Motor neuron (in vitro differentiated cells): ENCODE data around the gene ARF3. TPM values are rescaled to one million over a fixed set of nuclear protein-coding genes. Genes with fewer than 3 reads are reported as not detected.

Experiments
- ATAC-seq, 8 experiments: fragments of 200-7000 bp; cut with Tn5 transposase; replicated peaks in 6 of 8; 2 replicates each; pipeline ENCODE4 v1.8.0; 2021; ENCODE audit warnings: mild to moderate bottlenecking in 8 of 8, moderate library complexity in 8 of 8
- H3K27ac ChIP-seq, 2 donors: fragments of 250-450 bp; sonication (Bioruptor Pico); 2 replicates each; pipeline ENCODE4 v1.9.0; 2021; ENCODE audit warnings: antibody characterized with exemption in 2 of 2, mild to moderate bottlenecking in 2 of 2, moderate library complexity in 1 of 2
- H3K4me1 ChIP-seq, 2 donors: fragments of 250-450 bp; sonication (Bioruptor Pico); replicated peaks in 1 of 2; 2 replicates each; pipeline ENCODE4 v1.6.1; 2021; ENCODE audit warnings: antibody characterized with exemption in 2 of 2, mild to moderate bottlenecking in 2 of 2, moderate library complexity in 1 of 2
- H3K4me3 ChIP-seq, 5 donors: fragments of 250-450 bp; sonication (Bioruptor Pico); 2 replicates each; pipeline ENCODE4 v1.9.0; 2021; ENCODE audit warnings: antibody characterized with exemption in 5 of 5, mild to moderate bottlenecking in 5 of 5, moderate library complexity in 4 of 5
- WGBS, 10 experiments: fragments of 450-650 bp; shearing (Covaris generic); methylation state at CpG; one replicate each; pipeline ENCODE4 v1.0.0; 2022; 5-methylcytosine and 5-hydroxymethylcytosine counted together
- in situ Hi-C, 9 experiments: fragments of 400-800 bp; cut with MboI; loops; one replicate each; pipeline ENCODE4 v1.15.0; 2021; ENCODE audit warnings: low sequenced_read_pairs in 9 of 9, low pct_unique_long_range_greater_than_20kb in 2 of 9; ENCODE audit not compliant: unreplicated experiment in 9 of 9
- total RNA-seq, 8 experiments: library from RNA; unstranded; fragments of 300-600 nt; gene quantifications; 2 replicates each; pipeline versions ENCODE4 v1.2.3 to v1.2.4, GENCODE V29; 2022

Gene ARF3
- total RNA-seq, 8 experiments from 2014 or later: 48.8 to 124 (median 74.2) TPM

DNA sequence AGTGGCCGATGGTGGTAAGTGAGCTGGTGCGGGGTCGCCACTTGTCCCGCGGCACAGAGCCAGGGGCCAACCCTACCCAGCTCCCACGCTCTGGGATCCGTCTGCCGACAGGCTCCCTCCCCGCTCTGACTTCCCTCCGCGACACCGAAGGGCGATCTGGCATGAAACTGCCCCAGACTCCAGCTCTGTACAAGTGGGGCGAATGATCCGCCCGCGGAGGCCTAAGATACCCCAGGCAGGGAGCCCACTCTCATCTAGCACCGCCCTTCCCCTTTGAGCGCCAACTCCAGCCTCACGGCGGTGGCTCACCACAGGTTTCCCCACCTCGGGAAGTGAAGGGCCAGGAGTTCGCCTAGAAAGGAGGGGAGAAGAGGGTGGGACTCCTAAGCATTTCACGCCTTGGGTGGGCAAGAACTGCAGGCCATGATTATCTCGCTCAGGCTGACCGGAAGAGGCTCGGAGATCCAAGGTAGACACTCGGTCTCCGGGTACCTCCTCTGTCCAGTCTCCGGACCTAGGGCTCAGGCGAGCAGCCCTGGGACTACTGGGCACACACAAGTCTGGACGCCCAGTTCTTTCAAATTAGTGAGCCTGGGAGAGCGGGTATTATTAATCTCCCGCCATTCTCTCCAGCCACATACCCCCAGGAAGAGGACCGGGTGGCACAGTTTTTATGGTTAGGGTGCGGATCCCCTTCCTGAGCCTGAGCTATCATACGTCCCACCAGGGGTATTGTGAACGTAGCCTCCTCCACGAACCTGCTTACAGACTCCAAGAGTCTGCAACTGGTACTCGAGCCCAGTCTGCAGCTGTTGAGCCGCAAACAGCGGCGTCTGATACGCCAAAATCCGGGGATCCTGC, 21.7 kb upstream of the ARF3 start:
- no peak for ATAC-seq
- in situ Hi-C loops: no loop called here
- 0 to 20% (median 9%) methylated on average over 1 to 13 of the region's 45 CpGs; no CpG with 5 or more reads in 3 of the 10 experiments for WGBS, 10 experiments
- Histone ChIP-seq H3K4me1 (peaks cover 4 to 16% of the 10 kb centered on the region in 2 donors), H3K4me3 (peak overlapping the region in 1 of 5 donors; percentile 13), H3K27ac (no peak overlapping the region)

DNA sequence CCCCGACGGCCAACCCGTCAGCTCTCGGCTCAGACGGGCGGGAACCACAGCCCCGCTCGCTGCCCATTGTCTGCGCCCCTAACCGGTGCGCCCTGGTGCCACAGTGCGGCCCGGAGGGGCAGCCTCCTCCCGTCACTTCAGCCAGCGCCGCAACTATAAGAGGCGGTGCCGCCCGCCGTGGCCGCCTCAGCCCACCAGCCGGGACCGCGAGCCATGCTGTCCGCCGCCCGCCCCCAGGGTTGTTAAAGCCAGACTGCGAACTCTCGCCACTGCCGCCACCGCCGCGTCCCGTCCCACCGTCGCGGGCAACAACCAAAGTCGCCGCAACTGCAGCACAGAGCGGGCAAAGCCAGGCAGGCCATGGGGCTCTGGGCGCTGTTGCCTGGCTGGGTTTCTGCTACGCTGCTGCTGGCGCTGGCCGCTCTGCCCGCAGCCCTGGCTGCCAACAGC, 21.0 kb upstream of the ARF3 start, which contains the start of gene WNT1:
Gene WNT1, plus strand, starts transcription at position 32 of the 450 bp plus-strand sequence. Its CDS starts 329 bp downstream, at position 361.
- H3K4me1 ChIP-seq: peaks cover 4 to 16% of the 10 kb centered on the region in 2 donors
- in situ Hi-C loops: no loop called here
- ATAC-seq: peak in 5 of 8 experiments; percentile 3 to 23 (median 16)
- no peak within 1 kb of the TSS for H3K27ac ChIP-seq
- H3K4me3 ChIP-seq: peak within 1 kb of the TSS in 1 of 5 donors; percentile 13
- WGBS, 10 experiments: 0 to 10% methylated on average over 2 to 3 of the region's 45 CpGs; no CpG with 5 or more reads in 8 of the 10 experiments

DNA sequence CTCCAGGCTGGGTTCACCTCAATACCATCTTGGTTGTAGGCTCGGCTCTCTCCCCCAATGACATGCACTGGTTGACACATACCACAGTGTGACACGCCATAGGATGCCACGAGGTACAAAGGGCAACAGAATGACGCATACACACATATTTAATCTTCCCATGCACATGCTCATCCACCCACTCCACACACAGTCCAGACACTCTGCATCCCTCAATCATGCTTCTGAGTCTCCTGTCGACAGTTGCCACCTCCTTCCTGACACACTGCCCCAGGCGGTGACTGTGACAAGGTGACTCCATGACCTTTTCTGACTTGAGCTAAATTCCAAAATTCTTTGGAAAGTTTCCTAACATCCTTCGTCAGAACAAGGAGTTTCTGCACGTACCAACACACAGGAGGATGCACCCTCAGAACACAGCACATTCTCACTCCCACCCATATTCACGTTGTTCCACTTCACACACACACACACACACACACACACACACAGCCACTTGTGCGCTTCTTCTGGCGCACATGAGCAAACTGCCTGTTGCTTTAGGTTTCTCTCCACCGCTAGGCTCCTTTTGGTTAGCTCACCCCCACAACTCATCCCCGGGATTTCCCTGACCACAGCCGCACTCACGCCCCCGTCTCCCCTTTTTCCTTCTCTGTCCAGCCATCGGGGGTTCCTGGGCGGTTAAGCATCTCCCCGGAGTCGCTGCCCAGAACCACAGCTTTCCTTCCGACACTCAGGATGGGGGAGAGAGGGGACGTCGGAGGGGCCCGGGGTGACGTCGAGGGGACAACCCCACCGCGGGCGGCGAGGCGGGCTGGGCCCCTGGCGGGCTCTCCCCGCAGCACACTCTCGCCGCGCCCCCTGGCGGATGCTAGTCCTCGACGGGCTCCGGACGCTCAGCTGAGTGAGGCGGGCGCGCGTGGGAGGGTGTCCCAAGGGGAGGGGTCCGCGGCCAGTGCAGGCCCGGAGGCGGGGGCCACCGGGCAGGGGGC, 20.3 kb upstream of the ARF3 start:
- Histone ChIP-seq H3K4me3 (no peak overlapping the region), H3K4me1 (peaks cover 4 to 16% of the 10 kb centered on the region in 2 donors), H3K27ac (no peak overlapping the region)
- in situ Hi-C loops: no loop called here
- WGBS, 10 experiments: 11 to 60% (median 34%) methylated on average over 1 to 16 of the region's 50 CpGs; no CpG with 5 or more reads in 1 of the 10 experiments
- ATAC-seq: peak in 6 of 8 experiments; percentile 12 to 70 (median 24)

DNA sequence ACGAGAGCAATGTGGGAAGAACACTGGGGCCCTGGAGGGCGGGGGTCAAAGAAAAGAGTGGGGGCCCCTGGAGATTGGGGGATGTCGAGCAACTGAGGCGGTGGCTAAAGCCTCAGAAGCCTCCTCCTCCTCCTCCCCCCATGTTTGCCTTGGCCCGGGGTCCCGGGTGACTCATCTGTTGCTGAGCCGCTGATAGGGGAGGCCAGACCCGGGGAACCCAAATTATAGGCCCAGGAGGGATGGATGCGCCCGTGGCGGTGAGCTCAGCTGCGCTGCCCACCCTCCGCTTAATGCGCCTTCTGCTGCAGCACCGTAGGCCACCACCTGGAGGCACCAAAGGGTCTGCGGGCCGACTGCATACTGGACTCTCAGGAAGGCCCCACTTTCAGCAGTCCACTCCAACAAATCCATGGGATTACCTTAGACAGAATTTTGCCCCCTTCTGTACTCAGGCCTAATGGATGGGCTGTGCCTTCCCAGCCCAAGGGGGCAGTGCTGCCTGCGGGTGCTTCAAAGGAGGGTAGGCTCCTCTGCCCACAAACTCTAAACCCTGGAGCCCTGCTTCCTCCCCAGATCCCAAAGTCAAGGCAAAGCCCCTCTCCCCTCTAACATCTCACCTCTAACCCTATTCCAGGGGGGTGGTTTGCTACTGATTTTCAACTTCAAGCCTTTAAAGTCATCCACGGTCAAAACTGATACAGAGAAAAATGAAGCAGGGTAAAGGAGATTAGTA, 16.8 kb upstream of the ARF3 start:
- peak in 4 of 8 experiments; percentile 2 to 38 (median 17) for ATAC-seq
- Histone ChIP-seq H3K4me1 (peaks cover 4 to 16% of the 10 kb centered on the region in 2 donors), H3K27ac (no peak overlapping the region), H3K4me3 (no peak overlapping the region)
- in situ Hi-C loops: no loop called here
- 0 to 80% (median 47%) methylated on average over 1 to 6 of the region's 19 CpGs for WGBS, 10 experiments

DNA sequence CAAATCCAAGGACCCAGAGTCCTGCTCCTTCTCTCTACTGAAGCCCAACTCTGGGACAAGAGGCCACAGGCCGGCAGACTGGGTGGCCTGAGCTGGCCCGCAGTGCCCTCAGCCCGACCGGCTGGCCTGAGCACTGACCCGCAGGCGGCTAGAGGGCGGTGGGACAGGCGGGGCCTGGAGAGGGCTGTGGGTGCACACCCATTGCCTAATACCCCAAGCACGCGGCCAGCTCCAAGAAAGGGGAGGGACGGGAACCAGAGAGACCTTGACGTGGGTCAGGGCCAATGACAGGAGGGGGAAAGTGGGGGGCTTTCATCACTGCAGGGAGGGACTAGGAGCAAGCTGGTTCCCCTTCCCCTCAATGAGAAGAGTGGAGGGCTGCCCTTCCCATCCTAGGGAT, 16.2 kb upstream of the ARF3 start:
- 25% methylated on average over 4 of the region's 12 CpGs; no CpG with 5 or more reads in 9 of the 10 experiments for WGBS, 10 experiments
- ATAC-seq: peak in 2 of 8 experiments; percentile 44 to 51
- H3K4me1 ChIP-seq: peaks cover 4 to 16% of the 10 kb centered on the region in 2 donors
- no peak overlapping the region for H3K4me3 ChIP-seq
- no peak overlapping the region for H3K27ac ChIP-seq
- in situ Hi-C loops: no loop called here

DNA sequence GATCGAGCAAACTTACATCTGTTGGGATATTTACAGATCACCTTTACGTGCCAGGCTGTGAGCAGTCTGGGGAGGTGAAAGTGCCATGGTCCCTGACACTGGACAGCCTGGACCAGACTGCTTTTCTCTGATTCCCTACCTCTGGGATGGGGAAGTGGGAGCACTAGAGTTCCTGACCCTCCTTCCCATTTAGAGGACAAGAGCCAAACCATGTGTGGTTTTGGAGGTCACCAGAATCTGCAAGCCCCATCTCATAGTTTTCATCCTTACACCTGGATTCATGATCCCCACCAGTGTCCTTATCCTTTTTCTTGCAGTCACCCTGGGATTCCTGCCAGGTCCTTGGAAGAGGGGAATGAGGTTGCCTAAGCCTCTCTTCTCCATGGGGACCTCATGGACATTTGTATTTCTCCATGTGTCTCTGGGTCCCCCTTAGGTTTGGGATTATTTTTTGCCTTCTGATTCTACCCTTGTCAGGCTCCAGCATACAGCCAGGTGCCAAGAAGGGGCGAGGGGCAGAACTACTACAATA, 15.7 kb upstream of the ARF3 start:
- no peak for ATAC-seq
- Histone ChIP-seq H3K4me3 (no peak overlapping the region), H3K27ac (no peak overlapping the region), H3K4me1 (peaks cover 4 to 16% of the 10 kb centered on the region in 2 donors)
- in situ Hi-C loops: no loop called here
- WGBS, 10 experiments: 0 to 66% (median 27%) methylated on average over 1 to 2 of the region's 3 CpGs; no CpG with 5 or more reads in 5 of the 10 experiments

DNA sequence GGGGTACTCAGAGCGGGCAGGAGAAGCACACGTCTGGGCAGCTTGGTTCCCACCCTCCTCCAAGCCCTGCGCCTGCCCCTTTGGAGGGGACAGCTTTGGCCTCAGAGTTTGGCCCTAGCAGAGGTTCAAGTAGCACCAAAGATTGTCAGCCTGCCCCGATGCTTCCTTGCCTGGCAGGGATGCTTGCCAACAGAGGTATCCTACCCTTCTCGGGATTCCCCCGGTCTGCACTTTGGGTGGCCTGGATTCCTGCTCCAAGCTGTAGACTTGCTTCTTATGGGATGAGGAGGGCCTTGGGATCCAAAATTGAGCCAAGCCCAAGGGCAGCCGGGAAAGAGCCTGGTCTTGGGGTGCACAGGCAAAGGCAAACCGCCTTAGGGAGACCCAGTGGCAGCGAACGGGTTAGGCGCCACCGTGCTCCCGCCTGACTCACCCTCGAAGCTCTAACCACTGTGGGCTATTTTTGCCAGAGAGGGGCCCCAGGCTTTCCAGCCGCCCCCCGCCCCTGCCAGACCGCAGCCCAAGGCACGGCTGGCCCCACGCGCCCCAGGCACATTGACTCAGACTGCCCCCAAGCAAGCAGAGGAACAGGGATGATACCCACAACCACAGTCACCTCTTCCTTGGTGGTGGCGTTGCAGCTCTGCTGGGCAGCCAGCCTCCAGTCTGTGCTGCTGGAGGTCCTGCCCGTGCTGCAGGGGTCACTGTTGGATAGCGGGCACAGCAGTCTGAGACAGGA, 15.1 kb upstream of the ARF3 start:
- 17 to 18% methylated on average over 2 to 4 of the region's 23 CpGs; no CpG with 5 or more reads in 8 of the 10 experiments for WGBS, 10 experiments
- H3K4me1 ChIP-seq: peaks cover 4 to 16% of the 10 kb centered on the region in 2 donors
- no peak for ATAC-seq
- H3K27ac ChIP-seq: no peak overlapping the region
- in situ Hi-C loops: no loop called here
- no peak overlapping the region for H3K4me3 ChIP-seq

DNA sequence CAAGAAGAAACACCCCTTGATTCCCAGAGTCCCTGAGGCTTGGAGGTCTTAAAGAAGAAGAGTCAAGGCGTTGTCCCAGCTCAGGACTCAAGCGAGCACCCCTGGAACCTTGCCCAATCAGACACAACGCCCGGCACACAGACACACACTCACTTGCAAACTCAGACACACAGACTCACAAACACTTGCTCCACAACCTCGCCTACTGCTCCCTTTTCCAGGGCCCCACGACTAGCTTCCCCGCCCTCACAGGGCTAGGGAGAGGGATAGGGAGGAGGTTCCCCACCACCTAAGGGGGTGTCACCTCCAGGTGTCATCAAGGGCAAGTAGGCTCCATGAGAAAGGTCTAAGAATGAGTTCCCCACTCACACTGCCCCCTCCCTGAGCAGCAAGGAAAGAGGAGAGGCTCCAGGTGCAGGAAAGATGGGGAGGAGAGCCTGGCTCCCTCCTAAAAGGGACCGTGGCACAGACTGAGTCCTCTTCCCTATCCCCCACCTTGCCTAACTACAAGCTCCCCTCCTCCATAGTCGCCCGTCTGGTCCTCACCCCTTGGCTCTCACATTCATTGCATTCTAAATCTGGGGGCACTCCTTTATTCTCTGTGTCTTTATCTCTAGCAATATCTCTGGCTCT, 13.5 kb upstream of the ARF3 start:
- in situ Hi-C loops: no loop called here
- peak in 2 of 8 experiments; percentile 1 to 8 for ATAC-seq
- 10 to 100% (median 35%) methylated on average over 1 to 4 of the region's 10 CpGs; no CpG with 5 or more reads in 4 of the 10 experiments for WGBS, 10 experiments
- peaks cover 4 to 16% of the 10 kb centered on the region in 2 donors for H3K4me1 ChIP-seq
- H3K4me3 ChIP-seq: peak overlapping the region in 4 of 5 donors; percentile 25 to 39 (median 32)
- no peak overlapping the region for H3K27ac ChIP-seq

DNA sequence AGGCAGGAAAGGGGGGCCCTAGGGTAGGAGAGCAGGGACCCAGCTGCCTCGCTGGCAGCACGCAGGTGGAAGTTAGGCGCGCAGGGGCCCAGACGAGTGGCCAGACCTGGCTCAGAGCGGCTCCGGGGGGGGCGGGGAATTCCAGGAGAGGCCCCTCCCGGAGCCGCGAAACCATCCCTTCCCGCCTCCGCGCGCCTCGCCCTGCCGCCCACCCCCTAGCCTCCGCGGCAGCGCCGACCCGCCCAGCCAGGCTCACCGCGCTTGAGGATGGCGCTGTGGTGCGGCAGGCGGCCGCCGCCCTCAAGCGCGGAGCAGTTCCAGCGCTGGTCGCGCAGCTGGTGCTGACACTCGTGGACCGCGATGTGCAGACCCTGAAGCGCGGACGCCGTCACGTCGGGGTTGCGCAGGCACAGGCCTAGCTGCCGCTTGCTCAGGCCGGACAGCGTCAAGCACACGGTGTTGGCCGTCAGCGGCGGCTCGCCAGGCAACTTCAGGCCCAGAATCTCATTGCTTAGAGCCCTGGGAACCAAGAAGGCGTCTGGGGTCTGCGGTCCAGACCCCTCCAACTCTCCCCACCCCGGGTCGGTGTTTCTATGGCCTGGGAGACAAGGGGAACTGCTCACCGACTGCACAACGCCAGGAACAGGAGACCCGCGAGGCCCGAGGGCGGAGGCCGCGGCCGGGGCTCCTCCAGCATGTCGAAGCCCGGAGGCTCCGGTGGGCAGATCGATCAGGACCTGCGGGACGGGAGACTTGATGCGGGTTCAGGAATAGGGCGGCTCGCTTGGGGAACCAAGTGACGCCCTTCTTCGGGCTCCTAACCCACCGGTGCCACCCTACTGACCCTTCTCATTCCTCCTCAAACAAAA, 12.8 kb upstream of the ARF3 start:
- ATAC-seq: peak; percentile 23 to 66 (median 58)
- H3K4me3 ChIP-seq: peak overlapping the region in 2 of 5 donors; percentile 9 to 10
- in situ Hi-C loops: no loop called here
- H3K4me1 ChIP-seq: peaks cover 4 to 16% of the 10 kb centered on the region in 2 donors
- no peak overlapping the region for H3K27ac ChIP-seq
- 9 to 40% (median 15%) methylated on average over 1 to 6 of the region's 77 CpGs; no CpG with 5 or more reads in 6 of the 10 experiments for WGBS, 10 experiments

DNA sequence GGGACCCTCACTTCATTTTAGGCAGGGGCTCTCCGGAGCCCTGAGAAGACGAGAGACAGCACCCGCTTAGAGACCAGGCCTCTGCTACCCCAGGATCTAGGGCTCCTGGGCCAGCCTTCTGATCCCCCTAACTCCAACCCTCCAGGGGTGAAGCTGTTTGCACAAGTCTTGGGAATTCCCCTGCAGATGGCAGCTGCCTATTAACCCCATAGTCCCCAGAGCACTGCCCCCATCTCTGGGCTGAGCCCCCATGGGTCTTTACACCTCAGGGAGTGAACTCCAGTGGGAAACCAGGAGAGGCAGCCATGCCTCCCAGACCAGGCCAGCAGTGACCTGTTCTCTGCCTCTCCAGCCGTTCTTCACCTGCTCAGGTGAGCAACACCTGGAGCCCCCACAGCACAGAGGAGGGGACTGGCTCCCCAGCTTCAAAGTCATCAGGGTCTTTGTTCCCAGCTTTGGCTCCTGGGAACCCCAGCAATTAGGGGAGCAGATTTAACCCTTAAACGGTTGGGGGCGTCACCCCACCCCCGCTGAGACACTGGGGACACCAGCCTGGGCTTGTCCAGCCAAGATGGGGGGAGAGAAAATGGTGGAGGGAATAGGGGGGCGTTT, 12.0 kb upstream of the ARF3 start:
- no peak overlapping the region for H3K27ac ChIP-seq
- in situ Hi-C loops: no loop called here
- no peak for ATAC-seq
- peaks cover 4 to 16% of the 10 kb centered on the region in 2 donors for H3K4me1 ChIP-seq
- 30 to 100% (median 79%) methylated on average over 2 to 4 of the region's 8 CpGs; no CpG with 5 or more reads in 6 of the 10 experiments for WGBS, 10 experiments
- no peak overlapping the region for H3K4me3 ChIP-seq
